IMR-90 (cell line): Measurements from ENCODE around the gene CD99. TPM values are rescaled to one million over a fixed set of nuclear protein-coding genes. Genes with fewer than 3 reads are reported as not detected.

Experiments
- ATAC-seq: fragments of 200-7000 bp; cut with Tn5 transposase; 2 replicates; pipeline ENCODE4 v1.9.1; 2020; ENCODE audit warnings: low read depth, mild to moderate bottlenecking, moderate library complexity
- BruUV-seq: library from RNA; stranded (reverse); fragments of 400-500 nt; replicated peaks from 2 replicates; lab custom pipeline; 2021; lab: Mats Ljungman, UMichigan
- CTCF ChIA-PET: fragments of 300-600 bp; formaldehyde crosslinking; extraction: SDS; loops from one replicate; lab custom pipeline; 2021; ENCODE audit warnings: antibody characterized with exemption; lab: Yijun Ruan, JAX
- POLR2A ChIA-PET: fragments of 300-600 bp; sonication (Branson Sonifier 250); formaldehyde crosslinking; loops from one replicate; lab custom pipeline; 2022; ENCODE audit warnings: antibody characterized with exemption; ENCODE audit not compliant: unreplicated experiment; lab: Charles Lee
- DNase-seq: peaks from one replicate; pipeline ENCODE4 v3.0.0; 2013
- H2AFZ ChIP-seq: replicated peaks from 2 replicates; pipeline ENCODE3; 2013; ENCODE audit warnings: low read length, mild to moderate bottlenecking; ENCODE audit not compliant: poor library complexity
- H2AK5ac ChIP-seq: 2 replicates; pipeline ENCODE4 v1.6.1; 2013; ENCODE audit warnings: low read depth, low read length, inconsistent platforms
- H2AK9ac ChIP-seq: replicated peaks from 2 replicates; pipeline ENCODE3; 2013; ENCODE audit warnings: mild to moderate bottlenecking, low read depth, low read length, moderate library complexity; ENCODE audit not compliant: poor library complexity
- H2BK120ac ChIP-seq: 2 replicates; pipeline ENCODE4 v1.6.1; 2013; ENCODE audit warnings: low read depth, low read length, inconsistent platforms
- H2BK15ac ChIP-seq: 3 replicates; pipeline ENCODE4 v1.6.1; 2013; ENCODE audit warnings: low read depth, low read length, inconsistent platforms
- H2BK20ac ChIP-seq: 2 replicates; pipeline ENCODE4 v1.6.1; 2013; ENCODE audit warnings: low read depth, mild to moderate bottlenecking, inconsistent platforms, low read length, moderate library complexity
- H2BK5ac ChIP-seq: 2 replicates; pipeline ENCODE4 v1.6.1; 2013; ENCODE audit warnings: mild to moderate bottlenecking, low read depth, low read length, inconsistent platforms; ENCODE audit not compliant: poor library complexity, severe bottlenecking
- H3K14ac ChIP-seq: replicated peaks from 2 replicates; pipeline ENCODE4 v1.6.1; 2013; ENCODE audit warnings: low read depth, low read length, inconsistent platforms
- H3K18ac ChIP-seq: 2 replicates; pipeline ENCODE4 v1.6.1; 2013; ENCODE audit warnings: low read depth, low read length, control low read depth
- H3K23ac ChIP-seq: 2 replicates; pipeline ENCODE4 v1.6.1; 2013; ENCODE audit warnings: low read depth, low read length, inconsistent platforms
- H3K27ac ChIP-seq: 2 replicates; pipeline ENCODE4 v1.5.1; 2013; ENCODE audit warnings: mild to moderate bottlenecking, control low read depth, low read length; ENCODE audit not compliant: insufficient read depth
- H3K27me3 ChIP-seq: 2 replicates; pipeline ENCODE4 v1.6.1; 2013; ENCODE audit warnings: low read length; ENCODE audit not compliant: control insufficient read depth, insufficient read depth
- H3K36me3 ChIP-seq: 2 replicates; pipeline ENCODE4 v1.6.1; 2013; ENCODE audit warnings: low read length, mixed read lengths; ENCODE audit not compliant: control insufficient read depth, insufficient read depth
- H3K4ac ChIP-seq: 2 replicates; pipeline ENCODE4 v1.6.1; 2013; ENCODE audit warnings: low read depth, low read length, inconsistent platforms
- H3K4me1 ChIP-seq: 2 replicates; pipeline ENCODE4 v1.6.1; 2013; ENCODE audit warnings: low read length, mixed read lengths; ENCODE audit not compliant: control insufficient read depth, insufficient read depth
- H3K4me2 ChIP-seq: 2 replicates; pipeline ENCODE4 v1.6.1; 2013; ENCODE audit warnings: low read depth, mild to moderate bottlenecking, control low read depth, low read length, moderate library complexity
- H3K4me3 ChIP-seq: 2 replicates; pipeline ENCODE4 v1.5.1; 2013; ENCODE audit warnings: low read depth, mild to moderate bottlenecking, control low read depth, low read length, moderate library complexity; ENCODE audit not compliant: insufficient read depth
- H3K56ac ChIP-seq: 2 replicates; pipeline ENCODE4 v1.6.1; 2013; ENCODE audit warnings: low read length, inconsistent platforms; ENCODE audit not compliant: insufficient read depth; ENCODE audit errors: extremely low read depth
- H3K79me1 ChIP-seq, 2 experiments: 2 replicates each; pipeline ENCODE4 v1.6.1; 2013; ENCODE audit warnings: low read length in 2 of 2, inconsistent platforms in 1 of 2, low read depth in 1 of 2
- H3K9ac ChIP-seq: 2 replicates; pipeline ENCODE4 v1.6.1; 2013; ENCODE audit warnings: low read depth, low read length, control low read depth
- H3K9me1 ChIP-seq: 2 replicates; pipeline ENCODE4 v1.6.1; 2013; ENCODE audit warnings: low read length, inconsistent platforms; ENCODE audit not compliant: insufficient read depth
- H3K9me3 ChIP-seq: 2 replicates; pipeline ENCODE4 v1.6.1; 2013; ENCODE audit warnings: low read length; ENCODE audit not compliant: control insufficient read depth, insufficient read depth
- H4K20me1 ChIP-seq: 2 replicates; pipeline ENCODE4 v1.6.1; 2013; ENCODE audit warnings: low read length, inconsistent platforms; ENCODE audit not compliant: insufficient read depth
- H4K5ac ChIP-seq: 2 replicates; pipeline ENCODE4 v1.6.1; 2013; ENCODE audit warnings: mild to moderate bottlenecking, low read depth, low read length, control low read depth
- H4K8ac ChIP-seq, 2 experiments: 2 replicates each; pipeline ENCODE4 v1.6.1; 2013; ENCODE audit warnings: low read depth in 2 of 2, low read length in 2 of 2, control low read depth in 1 of 2, inconsistent platforms in 1 of 2
- H4K91ac ChIP-seq: 2 replicates; pipeline ENCODE4 v1.6.1; 2013; ENCODE audit warnings: low read depth, low read length, inconsistent platforms; ENCODE audit not compliant: insufficient read depth
- BHLHE40 ChIP-seq: fragments of 150-350 bp; IDR thresholded peaks from 2 replicates; pipeline ENCODE4 v1.6.1; 2016; ENCODE audit warnings: mild to moderate bottlenecking, low read depth, low read length
- CHD1 ChIP-seq: IDR thresholded peaks from 2 replicates; pipeline ENCODE4 v1.6.1; 2012; ENCODE audit warnings: low read depth, low read length, improper control_type of control experiment
- FOS ChIP-seq: fragments of 150-350 bp; IDR thresholded peaks from 2 replicates; pipeline ENCODE4 v1.6.1; 2016; ENCODE audit warnings: low read depth, low read length
- MAFK ChIP-seq: IDR thresholded peaks from 2 replicates; pipeline ENCODE4 v1.6.1; 2012; ENCODE audit warnings: low read depth, low read length, improper control_type of control experiment
- MXI1 ChIP-seq: IDR thresholded peaks from 2 replicates; pipeline ENCODE4 v1.6.1; 2012; ENCODE audit warnings: low read depth, mild to moderate bottlenecking, low read length, moderate library complexity, borderline replicate concordance
- NFE2L2 ChIP-seq: fragments of 150-350 bp; IDR thresholded peaks from 2 replicates; pipeline ENCODE4 v1.6.1; 2016; ENCODE audit warnings: low read depth, mild to moderate bottlenecking, low read length
- RAD21 ChIP-seq: IDR thresholded peaks from 2 replicates; pipeline ENCODE4 v1.6.1; 2012; ENCODE audit warnings: low read length, improper control_type of control experiment
- RFX5 ChIP-seq: IDR thresholded peaks from 2 replicates; pipeline ENCODE4 v1.8.0; 2012; ENCODE audit warnings: low read depth, mild to moderate bottlenecking, low read length, moderate library complexity
- SMC3 ChIP-seq: fragments of 150-350 bp; IDR thresholded peaks from 2 replicates; pipeline ENCODE4 v1.6.1; 2016; ENCODE audit warnings: low read depth, mild to moderate bottlenecking, antibody characterized with exemption, low read length, moderate library complexity
- WGBS, 2 experiments: methylation state at CpG; one replicate each; pipeline versions ENCODE4 v1.1.5 to v1.1.7; 2013; ENCODE audit warnings: missing lambda C conversion rate in 2 of 2; ENCODE audit not compliant: insufficient read length in 1 of 2; ENCODE audit errors: extremely low coverage in 2 of 2; 5-methylcytosine and 5-hydroxymethylcytosine counted together
- dilution Hi-C: fragments of 300-500 bp; cut with HindIII; formaldehyde crosslinking; loops from one replicate; pipeline ENCODE4 v1.14.3; 2018; ENCODE audit warnings: low sequenced_read_pairs; ENCODE audit not compliant: unreplicated experiment
- in situ Hi-C: fragments of 300-500 bp; cut with MboI; formaldehyde crosslinking; loops from 3 replicates; pipeline ENCODE4 v1.14.3; 2019; ENCODE audit warnings: low sequenced_read_pairs, inconsistent platforms, mixed read lengths
- intact Hi-C: fragments of 100-400 bp; cut with micrococcal nuclease; formaldehyde crosslinking; loops from 2 replicates; pipeline ENCODE4 v1.10.0; 2022
- polyA plus RNA-seq, 3 experiments: library from polyadenylated mRNA; depleted of rRNA; stranded (reverse); fragments of >200 nt; gene quantifications; 2 replicates each; pipeline ENCODE4 v1.2.3, GENCODE V29; 2012; ENCODE audit warnings: low replicate concordance in 1 of 3
- total RNA-seq: library from RNA; depleted of rRNA; stranded (reverse); fragments of >200 nt; gene quantifications from 2 replicates; pipeline ENCODE4 v1.2.3, GENCODE V29; 2012
- TF ChIP-seq, protein P1 (sequence below): fragments of 150-350 bp; IDR thresholded peaks from 2 replicates; pipeline ENCODE4 v1.6.1; 2016; ENCODE audit warnings: low read depth, mild to moderate bottlenecking, low read length, moderate library complexity, borderline replicate concordance
- TF ChIP-seq, protein P2 (sequence below): conservative IDR thresholded peaks from 2 replicates; pipeline ENCODE4 v1.5.1; 2012; ENCODE audit warnings: mild to moderate bottlenecking, low read depth, low read length, improper control_type of control experiment
- TF ChIP-seq, protein P3 (sequence below): fragments of 150-350 bp; IDR thresholded peaks from 2 replicates; pipeline ENCODE4 v1.6.1; 2017; ENCODE audit warnings: mild to moderate bottlenecking, antibody characterized with exemption, low read length, low read depth

The CD99 gene
- total and polyA plus RNA-seq, 2 of the 4 experiments (the other 2 are of a cell fraction) = 102 to 369 TPM

DNA sequence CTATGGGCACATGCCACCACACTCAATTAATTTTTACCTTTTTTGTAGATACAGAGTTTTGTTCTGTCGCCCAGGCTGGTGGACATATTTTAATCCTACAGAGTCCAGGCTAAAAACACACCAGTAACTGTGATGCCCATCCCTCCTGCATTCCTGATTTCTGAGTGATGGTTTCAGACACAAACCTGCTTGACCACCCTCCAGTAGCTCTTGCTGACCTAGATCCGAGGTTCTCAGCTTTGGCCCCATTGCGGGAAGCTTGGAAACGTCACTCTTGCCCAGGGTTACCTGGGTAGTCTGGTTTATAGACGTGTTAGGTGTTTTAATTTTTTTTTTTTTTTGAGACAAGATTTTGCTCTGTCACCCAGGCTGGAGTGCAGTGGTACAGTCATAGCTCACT is 7.5 kb downstream of the CD99 start:
- H3K27me3 ChIP-seq = no peaks in the 10 kb centered on the region
- no peak overlapping the region for H2BK15ac ChIP-seq
- no CpG with 5 or more reads among the region's 5 CpGs for WGBS, 2 experiments
- no peak overlapping the region for H3K56ac ChIP-seq
- H4K91ac ChIP-seq = no peak overlapping the region
- ChIA-PET POLR2A (no interaction called here), CTCF (no interaction called here)
- no peak overlapping the region for H3K14ac ChIP-seq
- no peak overlapping the region for H2AK5ac ChIP-seq
- no peak overlapping the region for H4K5ac ChIP-seq
- H3K9me1 ChIP-seq = peaks cover 13% of the 10 kb centered on the region
- intact Hi-C loops = no loop called here
- H3K9me3 ChIP-seq = no peaks in the 10 kb centered on the region
- no peak for ATAC-seq
- H3K27ac ChIP-seq = no peak overlapping the region
- H3K4me3 ChIP-seq = no peak overlapping the region
- peaks cover 82% of the 10 kb centered on the region for H4K20me1 ChIP-seq
- no TSS peak for BruUV-seq
- no peak overlapping the region for H3K9ac ChIP-seq
- no peak overlapping the region for H3K4me2 ChIP-seq
- no peak overlapping the region for H3K18ac ChIP-seq
- DNase-seq = no peak
- H3K4ac ChIP-seq = no peak overlapping the region
- no peak overlapping the region for H3K23ac ChIP-seq
- TF ChIP-seq FOS (no peak), SMC3 (no peak), NFE2L2 (no peak), BHLHE40 (no peak), CHD1 (no peak), MAFK (no peak), RFX5 (no peak), MXI1 (no peak), RAD21 (no peak)
- TF ChIP-seq, protein P1, sequence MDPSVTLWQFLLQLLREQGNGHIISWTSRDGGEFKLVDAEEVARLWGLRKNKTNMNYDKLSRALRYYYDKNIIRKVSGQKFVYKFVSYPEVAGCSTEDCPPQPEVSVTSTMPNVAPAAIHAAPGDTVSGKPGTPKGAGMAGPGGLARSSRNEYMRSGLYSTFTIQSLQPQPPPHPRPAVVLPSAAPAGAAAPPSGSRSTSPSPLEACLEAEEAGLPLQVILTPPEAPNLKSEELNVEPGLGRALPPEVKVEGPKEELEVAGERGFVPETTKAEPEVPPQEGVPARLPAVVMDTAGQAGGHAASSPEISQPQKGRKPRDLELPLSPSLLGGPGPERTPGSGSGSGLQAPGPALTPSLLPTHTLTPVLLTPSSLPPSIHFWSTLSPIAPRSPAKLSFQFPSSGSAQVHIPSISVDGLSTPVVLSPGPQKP = no peak
- TF ChIP-seq, protein P2, sequence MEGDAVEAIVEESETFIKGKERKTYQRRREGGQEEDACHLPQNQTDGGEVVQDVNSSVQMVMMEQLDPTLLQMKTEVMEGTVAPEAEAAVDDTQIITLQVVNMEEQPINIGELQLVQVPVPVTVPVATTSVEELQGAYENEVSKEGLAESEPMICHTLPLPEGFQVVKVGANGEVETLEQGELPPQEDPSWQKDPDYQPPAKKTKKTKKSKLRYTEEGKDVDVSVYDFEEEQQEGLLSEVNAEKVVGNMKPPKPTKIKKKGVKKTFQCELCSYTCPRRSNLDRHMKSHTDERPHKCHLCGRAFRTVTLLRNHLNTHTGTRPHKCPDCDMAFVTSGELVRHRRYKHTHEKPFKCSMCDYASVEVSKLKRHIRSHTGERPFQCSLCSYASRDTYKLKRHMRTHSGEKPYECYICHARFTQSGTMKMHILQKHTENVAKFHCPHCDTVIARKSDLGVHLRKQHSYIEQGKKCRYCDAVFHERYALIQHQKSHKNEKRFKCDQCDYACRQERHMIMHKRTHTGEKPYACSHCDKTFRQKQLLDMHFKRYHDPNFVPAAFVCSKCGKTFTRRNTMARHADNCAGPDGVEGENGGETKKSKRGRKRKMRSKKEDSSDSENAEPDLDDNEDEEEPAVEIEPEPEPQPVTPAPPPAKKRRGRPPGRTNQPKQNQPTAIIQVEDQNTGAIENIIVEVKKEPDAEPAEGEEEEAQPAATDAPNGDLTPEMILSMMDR = no peak
- TF ChIP-seq, protein P3, sequence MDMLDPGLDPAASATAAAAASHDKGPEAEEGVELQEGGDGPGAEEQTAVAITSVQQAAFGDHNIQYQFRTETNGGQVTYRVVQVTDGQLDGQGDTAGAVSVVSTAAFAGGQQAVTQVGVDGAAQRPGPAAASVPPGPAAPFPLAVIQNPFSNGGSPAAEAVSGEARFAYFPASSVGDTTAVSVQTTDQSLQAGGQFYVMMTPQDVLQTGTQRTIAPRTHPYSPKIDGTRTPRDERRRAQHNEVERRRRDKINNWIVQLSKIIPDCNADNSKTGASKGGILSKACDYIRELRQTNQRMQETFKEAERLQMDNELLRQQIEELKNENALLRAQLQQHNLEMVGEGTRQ = no peak
- no peak overlapping the region for H2AFZ ChIP-seq
- peaks cover 4 to 71% of the 10 kb centered on the region in 2 experiments for H3K79me1 ChIP-seq
- H2BK20ac ChIP-seq = no peak overlapping the region
- H3K4me1 ChIP-seq = peaks cover 14% of the 10 kb centered on the region
- H2BK120ac ChIP-seq = no peak overlapping the region
- no peak overlapping the region for H2BK5ac ChIP-seq
- peaks cover 8% of the 10 kb centered on the region; the same call in 1 of the 2 replicates for H3K36me3 ChIP-seq
- dilution Hi-C loops = no loop called here
- H2AK9ac ChIP-seq = no peak overlapping the region
- H4K8ac ChIP-seq = no peak overlapping the region
- in situ Hi-C loops = no loop called here
